Measurements from ENCODE around the gene SERPINB6. TPM values are rescaled to one million over a fixed set of nuclear protein-coding genes. Genes with fewer than 3 reads are reported as not detected.

The SERPINB6 gene
- total and polyA plus RNA-seq, 9 of the 15 experiments (the other 6 are each of a cell fraction or from before 2014, with no cell fraction given): 86.6 to 211 (median 143) TPM

- TF ChIP-seq ZC3H11A (IDR thresholded peaks at IDR 0.05; ENCODE audit: low read depth, low read length) (no peak), BCOR (IDR thresholded peaks at IDR 0.05) (no peak), ZMIZ1 (IDR thresholded peaks at IDR 0.05; ENCODE audit: low read depth in 2 of 2, low read length in 2 of 2) (no peak), ZNF436 (CRISPR knock-in tag; IDR thresholded peaks at IDR 0.05) (no peak), MBD2 (IDR thresholded peaks at IDR 0.05; ENCODE audit: borderline replicate concordance, low read depth) (no peak), ELF4 (CRISPR knock-in tag; IDR thresholded peaks at IDR 0.05) (no peak), HMGN3 (IDR thresholded peaks at IDR 0.05; ENCODE audit: borderline replicate concordance, extremely low read depth, insufficient read length, low read depth, low read length) (peak; percentile 65), HLTF (IDR thresholded peaks at IDR 0.05) (no peak), ATF7 (IDR thresholded peaks at IDR 0.05) (no peak; the same call in 1 of the 2 replicates), GATAD2A (IDR thresholded peaks at IDR 0.05) (peak; percentile 27; the same call in 1 of the 2 replicates), MNT (conservative IDR thresholded peaks at IDR 0.05) (no peak), BDP1 (IDR thresholded peaks at IDR 0.05; ENCODE audit: insufficient read depth, insufficient read length) (no peak), ZNF224 (CRISPR knock-in tag; IDR thresholded peaks at IDR 0.05) (no peak), TBL1XR1 (IDR thresholded peaks at IDR 0.05; ENCODE audit: low read length in 2 of 2) (no peak), PHB2 (IDR thresholded peaks at IDR 0.05; ENCODE audit: low read depth) (no peak), XRCC4 (IDR thresholded peaks at IDR 0.05; ENCODE audit: extremely low read depth, insufficient read depth, insufficient read length) (no peak), ARID1B (IDR thresholded peaks at IDR 0.05) (no peak), POLR2AphosphoS5 (IDR thresholded peaks at IDR 0.05; ENCODE audit: control insufficient read depth, insufficient read depth, low read depth, low read length) (0 out of 2 replicates have a peak, but pooled peaks have one; percentile 35), L3MBTL2 (IDR thresholded peaks at IDR 0.05) (peak; percentile 72), HMGXB4 (CRISPR knock-in tag; IDR thresholded peaks at IDR 0.05) (peak; percentile 74; the same call in 1 of the 2 replicates), ZNF79 (CRISPR knock-in tag; IDR thresholded peaks at IDR 0.05; ENCODE audit: low read depth) (no peak), MAFK (IDR thresholded peaks at IDR 0.05; ENCODE audit: low read length) (no peak), DACH1 (IDR thresholded peaks at IDR 0.05; ENCODE audit: partially characterized antibody) (no peak)
These were observed 481 bp downstream of the SERPINB6 start (continued) for GRCh38 chr6:2970753-2971419.

Measured in K562 (cell line).